Heart right ventricle (tissue), 16 donors: ENCODE data around the gene ELF5. TPM values are rescaled to one million over a fixed set of nuclear protein-coding genes. Genes with fewer than 3 reads are reported as not detected.

Experiments
- ATAC-seq, 8 donors: fragments of 200-7000 bp; cut with Tn5 transposase; one replicate each; pipeline ENCODE4 v1.9.1; 2020; ENCODE audit warnings: mild to moderate bottlenecking in 8 of 8, moderate library complexity in 8 of 8, moderate number of reproducible peaks in 1 of 8
- DNase-seq, 2 donors: peaks; one replicate each; pipeline ENCODE4 v3.0.0-alpha.2; 2020
- H3K27ac ChIP-seq, 10 donors: fragments of 200-600 bp; sonication (generic) in 2 of 10; one replicate each; pipeline versions ENCODE4 v1.5.0 to v1.8.0; 2020 to 2022; ENCODE audit warnings: mild to moderate bottlenecking in 3 of 10
- H3K27me3 ChIP-seq, 7 donors: fragments of 200-600 bp; one replicate each; pipeline ENCODE4 v1.8.0; 2021 to 2022; ENCODE audit warnings: mild to moderate bottlenecking in 2 of 7
- H3K36me3 ChIP-seq, 9 donors: fragments of 200-600 bp; sonication (generic) in 1 of 9; one replicate each; pipeline versions ENCODE4 v1.5.0 to v1.8.0; 2020 to 2022; ENCODE audit warnings: mild to moderate bottlenecking in 2 of 9
- H3K4me1 ChIP-seq, 9 donors: fragments of 200-600 bp; sonication (generic) in 1 of 9; one replicate each; pipeline versions ENCODE4 v1.5.0 to v1.8.0; 2020 to 2022; ENCODE audit warnings: mild to moderate bottlenecking in 4 of 9
- H3K4me3 ChIP-seq, 10 donors: fragments of 200-600 bp; sonication (generic) in 2 of 10; one replicate each; pipeline versions ENCODE4 v1.5.0 to v1.8.0; 2020 to 2022; ENCODE audit warnings: mild to moderate bottlenecking in 7 of 10, moderate library complexity in 2 of 10
- H3K9me3 ChIP-seq, 11 donors: fragments of 200-600 bp in 10 of 11; sonication (generic) in 2 of 11; one replicate each; pipeline versions ENCODE4 v1.5.0 to v1.8.0; 2013 to 2022; ENCODE audit warnings: mild to moderate bottlenecking in 2 of 11, control low read depth in 1 of 11, moderate library complexity in 1 of 11
- WGBS, 2 donors: extraction: QIAGEN DNeasy Blood & Tissue Kit; methylation state at CpG; one replicate each; pipeline ENCODE4 v1.1.7; 2013; ENCODE audit warnings: inconsistent platforms in 1 of 2; 5-methylcytosine and 5-hydroxymethylcytosine counted together
- intact Hi-C, 10 donors: fragments of 100-400 bp; cut with DNase I; formaldehyde crosslinking; loops; one replicate each; pipeline versions ENCODE4 v1.11.1 to v1.14.2; 2022
- polyA plus RNA-seq, 2 donors: library from polyadenylated mRNA; stranded (reverse); fragments of 200-250 nt; gene quantifications; one replicate each; pipeline ENCODE4 v1.2.3, GENCODE V29; 2013
- total RNA-seq, 10 donors: library from RNA; stranded (reverse); fragmentation: NEBNext Ultra II Directional in 3 of 10; extraction: Animal tissue kit (Norgen Biotek cat#: 25700) in 3 of 10; gene quantifications; one replicate each; pipeline versions ENCODE4 v1.2.1 to v1.2.4, GENCODE V29; 2021 to 2023
- TF ChIP-seq, protein P1 (sequence below), 9 donors: fragments of 200-600 bp; sonication (generic) in 2 of 9; IDR thresholded peaks; one replicate each; pipeline versions ENCODE4 v1.5.0 to v1.8.0; 2021 to 2022; ENCODE audit warnings: antibody characterized with exemption in 9 of 9, mild to moderate bottlenecking in 5 of 9, moderate library complexity in 1 of 9
- donor health status: Arrhythmogenic right ventricular cardiomyopathy.
- donor health status: ischemic (EF 13 %, LVEDD 7.1; RV severe dilation, severe dysfunction).
- donor health status: healthy with polysubstance abuse.
- donor health status: DM: no; HTN: yes; CAD: no.
- donor health status: DM: no; HTN: no; CAD: no.
- donor health status: ischemic (EF 25% LVEDD 6.9; RV normal size, moderate dysfunction).
- donor health status: ischemic (EF 25% LVEDD 5.7; RV mildly dilated, moderate dysfunction).
- donor health status: healthy.
- donor health status: DM: yes; HTN: yes; CAD: no.
- donor health status: Ischemic cardiomyopathy.
- donor health status: ischemic (EF 35%, LVEDD 5.7; RV mildly dilated, moderate dysfunction).
- donor health status: nonischemic (EF 11% LVEDD 7.7; RV severe dilation, severe dysfunction).
- donor health status: DM: yes; HTN: yes; CAD: no.
- donor health status: PGD.
- donor health status: ischemic (EF 29% LVEDD 5.4; RV normal size, mild dysfunction).
- donor health status: nonischemic (EF 23%, LVEDD 6.1; RV moderate dilation, normal function).

The ELF5 gene
- total and polyA plus RNA-seq, 12 donors: not detected

DNA sequence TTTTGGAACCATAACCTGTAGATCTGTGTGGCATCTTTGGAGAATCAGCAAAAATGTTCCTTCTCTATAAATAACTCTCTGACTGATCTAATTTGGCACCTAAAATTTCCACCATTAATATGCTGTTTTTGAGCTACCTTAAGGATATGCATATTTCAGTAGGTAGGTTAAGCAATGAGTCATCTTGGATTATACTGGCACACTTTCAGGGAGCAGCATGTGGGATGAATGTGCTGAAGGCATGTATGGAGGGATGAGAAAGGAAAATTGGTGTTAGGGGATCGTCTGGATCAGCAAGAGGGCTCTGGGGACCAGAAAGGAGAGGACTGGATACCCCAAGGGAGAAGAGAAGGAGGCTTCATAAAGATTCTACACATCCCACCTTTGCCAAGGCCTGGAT, 44.6 kb upstream of the ELF5 start:
- no peak for DNase-seq
- WGBS, 2 donors: 29 to 43% methylated on average over 1 of the region's 1 CpG

DNA sequence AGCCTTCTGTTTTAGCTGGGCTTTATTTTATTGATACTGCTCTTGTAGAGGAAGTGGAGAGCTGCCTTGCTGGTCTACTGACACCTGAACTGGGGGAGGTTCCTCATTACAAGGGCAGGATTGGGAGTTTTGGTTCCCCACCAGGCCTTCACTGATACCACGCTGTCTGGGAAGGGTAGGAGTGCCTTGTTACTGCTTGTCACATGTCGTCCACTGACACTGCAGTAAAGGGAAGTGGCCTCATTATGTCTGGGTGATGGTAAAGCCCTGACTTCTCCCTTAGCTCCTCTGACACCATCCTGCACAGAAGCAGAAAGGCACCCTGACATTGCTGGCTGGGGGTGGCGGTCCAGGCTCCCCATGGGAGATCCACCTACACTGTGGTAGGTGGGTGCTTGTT, 38.7 kb upstream of the ELF5 start:
- WGBS, 2 donors: 60 to 62% methylated on average over 3 of the region's 3 CpGs
- H3K4me1 ChIP-seq: peaks cover 0 to 2% (median 0%) of the 10 kb centered on the region in 9 donors

More for the DNA sequence above, 44.6 kb upstream of the ELF5 start:
- H3K27ac ChIP-seq: no peak overlapping the region
- intact Hi-C loops: no loop called here
- no peaks in the 10 kb centered on the region for H3K4me1 ChIP-seq
- ATAC-seq: no peak
- no peaks in the 10 kb centered on the region for H3K9me3 ChIP-seq
- H3K4me3 ChIP-seq: no peak overlapping the region
- peaks cover 0 to 45% (median 24%) of the 10 kb centered on the region in 7 donors for H3K27me3 ChIP-seq
- TF ChIP-seq, protein P1, sequence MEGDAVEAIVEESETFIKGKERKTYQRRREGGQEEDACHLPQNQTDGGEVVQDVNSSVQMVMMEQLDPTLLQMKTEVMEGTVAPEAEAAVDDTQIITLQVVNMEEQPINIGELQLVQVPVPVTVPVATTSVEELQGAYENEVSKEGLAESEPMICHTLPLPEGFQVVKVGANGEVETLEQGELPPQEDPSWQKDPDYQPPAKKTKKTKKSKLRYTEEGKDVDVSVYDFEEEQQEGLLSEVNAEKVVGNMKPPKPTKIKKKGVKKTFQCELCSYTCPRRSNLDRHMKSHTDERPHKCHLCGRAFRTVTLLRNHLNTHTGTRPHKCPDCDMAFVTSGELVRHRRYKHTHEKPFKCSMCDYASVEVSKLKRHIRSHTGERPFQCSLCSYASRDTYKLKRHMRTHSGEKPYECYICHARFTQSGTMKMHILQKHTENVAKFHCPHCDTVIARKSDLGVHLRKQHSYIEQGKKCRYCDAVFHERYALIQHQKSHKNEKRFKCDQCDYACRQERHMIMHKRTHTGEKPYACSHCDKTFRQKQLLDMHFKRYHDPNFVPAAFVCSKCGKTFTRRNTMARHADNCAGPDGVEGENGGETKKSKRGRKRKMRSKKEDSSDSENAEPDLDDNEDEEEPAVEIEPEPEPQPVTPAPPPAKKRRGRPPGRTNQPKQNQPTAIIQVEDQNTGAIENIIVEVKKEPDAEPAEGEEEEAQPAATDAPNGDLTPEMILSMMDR (IDR thresholded peaks at IDR 0.05): no peak
- no peaks in the 10 kb centered on the region for H3K36me3 ChIP-seq

DNA sequence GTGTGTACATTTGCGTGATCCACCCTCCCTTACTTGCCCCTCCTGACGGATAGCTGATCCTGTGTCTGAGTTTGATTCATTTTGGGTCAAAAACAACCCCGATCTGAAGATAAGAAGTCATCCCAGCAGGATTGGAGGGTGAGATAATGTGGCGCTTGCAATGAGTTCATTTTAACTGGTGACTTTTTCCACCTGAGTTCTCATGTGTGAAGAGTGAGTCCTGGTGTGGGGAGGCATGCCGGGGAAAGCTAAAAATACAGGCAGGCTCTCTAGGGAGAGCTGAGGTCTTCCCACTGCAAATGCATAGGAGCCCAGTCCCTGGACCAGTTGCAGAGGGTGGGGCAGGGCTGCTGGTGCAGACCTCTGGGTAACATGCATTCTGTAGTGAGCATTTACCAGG, 35.7 kb upstream of the ELF5 start:
- DNase-seq: no peak
- Histone ChIP-seq H3K4me1 (peaks cover 0 to 2% (median 0%) of the 10 kb centered on the region in 9 donors), H3K36me3 (no peaks in the 10 kb centered on the region), H3K9me3 (no peaks in the 10 kb centered on the region), H3K27ac (no peak overlapping the region), H3K27me3 (peaks cover 0 to 20% (median 3%) of the 10 kb centered on the region in 7 donors), H3K4me3 (no peak overlapping the region)
- intact Hi-C loops: no loop called here
- TF ChIP-seq, protein P1 (IDR thresholded peaks at IDR 0.05): no peak
- ATAC-seq: no peak
- 52 to 55% methylated on average over 5 of the region's 5 CpGs for whole genome bisulfite sequencing, 2 donors

More for the DNA sequence above, 38.7 kb upstream of the ELF5 start:
- TF ChIP-seq, protein P1 (IDR thresholded peaks at IDR 0.05): no peak
- Histone ChIP-seq H3K9me3 (no peaks in the 10 kb centered on the region), H3K27me3 (peaks cover 0 to 28% (median 3%) of the 10 kb centered on the region in 7 donors), H3K4me3 (no peak overlapping the region), H3K27ac (no peak overlapping the region), H3K36me3 (no peaks in the 10 kb centered on the region)
- no peak for DNase-seq
- ATAC-seq: no peak
- intact Hi-C loops: no loop called here

DNA sequence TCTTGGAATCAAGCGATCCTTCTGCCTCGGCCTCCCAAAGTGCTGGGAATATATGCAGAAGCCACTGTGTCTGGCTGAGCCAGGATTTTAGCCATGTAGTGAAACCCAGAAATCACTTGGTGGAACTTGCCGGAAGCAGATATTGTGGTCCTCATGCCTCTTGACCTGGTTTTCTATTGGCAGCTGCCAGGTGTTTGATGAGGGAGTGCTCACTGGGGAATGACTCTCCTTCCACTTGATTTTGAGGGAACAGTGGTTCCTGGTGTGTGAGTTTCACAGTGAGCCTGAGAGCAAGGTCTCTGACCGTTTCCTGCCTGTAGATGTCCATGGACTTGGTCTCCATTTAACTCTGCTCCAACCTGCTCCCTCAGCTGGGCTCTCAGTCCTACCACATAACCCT, 34.7 kb upstream of the ELF5 start:
- DNase-seq: no peak
- no peaks in the 10 kb centered on the region for H3K9me3 ChIP-seq
- WGBS, 2 donors: 83 to 85% methylated on average over 4 of the region's 4 CpGs
- no peak overlapping the region for H3K4me3 ChIP-seq
- peaks cover 0 to 2% (median 0%) of the 10 kb centered on the region in 9 donors for H3K4me1 ChIP-seq
- TF ChIP-seq, protein P1 (IDR thresholded peaks at IDR 0.05): no peak
- intact Hi-C loops: no loop called here
- H3K27me3 ChIP-seq: peaks cover 0 to 27% (median 6%) of the 10 kb centered on the region in 7 donors
- H3K27ac ChIP-seq: no peak overlapping the region
- no peaks in the 10 kb centered on the region for H3K36me3 ChIP-seq
- no peak for ATAC-seq
